Lung microvascular endothelial cell (primary cell): Measurements from ENCODE around the gene SIT1. TPM values are rescaled to one million over a fixed set of nuclear protein-coding genes. Genes with fewer than 3 reads are reported as not detected.

Source experiments
- DNase-seq, 2 donors: peaks; one replicate each; pipeline versions ENCODE4 v3.0.0 to v3.0.0-alpha.2; 2010; ENCODE audit warnings: low read depth in 2 of 2
- total RNA-seq: library from RNA; depleted of rRNA; stranded (reverse); fragments of >200 nt; gene quantifications from 2 replicates; pipeline ENCODE4 v1.2.1, GENCODE V29; 2014

SIT1 gene
- total RNA-seq, 1 donor from 2014 or later, result not detected

DNA sequence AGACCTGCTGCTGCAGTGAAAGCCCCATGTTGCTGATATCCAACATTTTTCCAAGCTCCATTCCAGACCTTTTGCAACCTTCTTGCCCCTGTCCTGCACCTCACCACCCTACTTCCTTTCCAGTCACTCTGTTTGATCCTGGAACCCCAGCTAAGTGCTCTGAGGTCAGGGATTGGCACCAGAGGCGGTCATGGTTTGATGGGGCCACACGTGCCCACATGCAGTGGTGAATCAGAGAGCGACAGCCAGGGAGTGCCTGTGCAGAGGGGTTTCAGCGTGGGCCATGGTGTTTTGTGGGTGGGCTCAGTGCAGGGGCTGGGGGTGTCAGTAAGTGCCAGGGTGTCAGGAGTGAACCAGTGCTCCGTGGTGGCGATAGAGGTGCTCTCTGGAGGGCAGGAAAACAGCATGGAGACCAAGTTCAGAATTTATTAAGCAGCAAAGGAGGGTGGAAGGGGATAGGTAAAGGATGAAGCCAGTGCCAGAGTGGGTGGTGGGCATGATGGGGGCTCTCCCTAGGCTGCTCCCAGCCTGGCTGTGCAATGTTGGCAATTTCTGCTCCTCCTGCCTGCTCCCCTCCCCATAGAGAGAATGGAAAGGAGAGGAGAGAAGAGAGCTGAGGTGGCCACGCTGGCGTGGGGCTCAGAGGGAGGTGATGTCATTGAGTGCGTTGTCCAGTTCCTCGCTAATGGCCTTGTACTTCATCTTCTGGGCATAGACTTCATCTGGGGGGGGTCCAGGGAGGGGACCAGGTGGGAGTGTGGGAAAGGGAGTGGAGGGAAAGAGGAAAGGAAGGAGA is 32.0 kb upstream of the SIT1 start:
- no peak for DNase-seq

DNA sequence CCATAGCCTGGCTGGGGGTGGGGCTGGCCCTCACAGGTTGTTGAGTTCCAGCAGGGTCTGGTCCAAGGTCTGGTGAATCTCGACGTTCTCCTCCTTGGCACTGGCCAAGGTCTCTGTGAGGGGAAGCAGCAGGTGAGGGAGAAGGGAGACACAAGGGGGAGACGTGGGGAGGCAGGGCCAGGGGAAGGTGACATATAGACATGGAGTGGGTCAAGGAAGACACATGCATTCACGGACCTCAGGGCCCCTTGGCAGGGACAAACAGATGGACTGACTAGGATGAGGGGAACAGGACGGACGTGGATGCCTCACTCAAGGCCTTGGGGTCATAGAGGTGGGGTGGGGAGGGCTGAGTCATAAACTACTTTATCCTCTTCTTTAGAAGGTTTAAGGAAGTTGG is 31.3 kb upstream of the SIT1 start:
- no peak for DNase-seq

DNA sequence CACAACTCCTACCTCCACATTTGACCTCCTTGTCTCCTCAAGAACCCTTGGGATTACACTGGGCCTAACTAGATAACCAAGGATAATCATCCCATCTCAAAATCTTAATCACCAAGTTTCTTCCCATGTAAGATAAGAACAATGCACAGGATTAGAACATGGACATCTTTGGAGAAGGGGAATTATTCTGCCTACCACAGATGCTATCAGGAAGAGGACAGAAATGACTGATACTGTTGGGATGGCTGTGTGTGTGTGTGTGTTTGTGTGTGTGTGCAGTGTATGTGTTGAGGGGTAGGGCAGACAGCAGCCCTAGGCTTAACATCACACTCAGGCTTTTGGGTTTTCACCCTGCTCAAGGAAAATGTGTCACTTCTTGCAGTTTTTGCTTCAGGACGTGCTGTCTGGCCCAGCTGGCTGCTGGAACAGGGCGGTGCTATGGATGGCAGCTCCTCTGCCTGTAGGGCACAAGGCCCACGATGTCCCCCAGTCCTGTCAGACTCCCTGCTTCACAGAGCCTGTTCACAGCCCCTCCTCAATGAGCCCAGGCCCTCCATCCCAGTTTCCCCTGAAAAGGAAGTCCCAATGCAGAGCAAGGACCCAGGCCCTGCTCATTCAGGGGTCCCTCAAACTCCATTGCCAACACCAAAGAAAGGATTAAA is 30.7 kb upstream of the SIT1 start:
- DNase-seq, result no peak

- DNase-seq, result no peak
Observed at GRCh38 chr9:35680331-35681105, 29.8 kb upstream of the SIT1 start.

- DNase-seq, result no peak
Observed at GRCh38 chr9:35679766-35680330, 29.1 kb upstream of the SIT1 start.

DNA sequence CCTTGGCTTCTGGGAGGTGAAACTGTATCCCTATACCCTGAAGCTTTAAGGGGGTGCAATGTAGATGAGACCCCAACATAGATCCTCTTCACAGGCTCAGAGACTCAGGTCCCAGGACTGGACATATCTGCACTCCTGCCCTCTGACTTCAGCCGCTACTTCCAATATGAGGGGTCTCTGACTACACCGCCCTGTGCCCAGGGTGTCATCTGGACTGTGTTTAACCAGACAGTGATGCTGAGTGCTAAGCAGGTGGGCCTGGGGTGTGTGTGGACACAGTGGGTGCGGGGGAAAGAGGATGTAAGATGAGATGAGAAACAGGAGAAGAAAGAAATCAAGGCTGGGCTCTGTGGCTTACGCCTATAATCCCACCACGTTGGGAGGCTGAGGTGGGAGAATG is 28.4 kb upstream of the SIT1 start:
- DNase-seq, result no peak

- DNase-seq, result peak in 1 of 2 donors; percentile 42
Observed at GRCh38 chr9:35675732-35676392, 25.1 kb upstream of the SIT1 start.

DNA sequence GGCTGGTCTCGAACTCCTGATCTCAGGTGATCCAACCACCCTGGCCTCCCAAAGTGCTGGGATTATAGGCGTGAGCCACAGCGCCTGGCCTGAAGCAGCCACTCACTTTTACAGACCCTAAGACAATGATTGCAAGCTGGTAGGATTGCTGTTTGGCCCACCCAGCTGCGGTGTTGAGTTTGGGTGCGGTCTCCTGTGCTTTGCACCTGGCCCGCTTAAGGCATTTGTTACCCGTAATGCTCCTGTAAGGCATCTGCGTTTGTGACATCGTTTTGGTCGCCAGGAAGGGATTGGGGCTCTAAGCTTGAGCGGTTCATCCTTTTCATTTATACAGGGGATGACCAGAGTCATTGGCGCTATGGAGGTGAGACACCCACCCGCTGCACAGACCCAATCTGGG is 24.5 kb upstream of the SIT1 start:
- DNase-seq, result no peak

- no peak for DNase-seq
Observed at GRCh38 chr9:35674025-35674361, 23.3 kb upstream of the SIT1 start.

GRCh38 chr9:35673132-35674024 is 22.6 kb upstream of the SIT1 start, which contains the start of gene CA9:
TSS of gene CA9 (plus strand) at chr9:35673928. CDS start at chr9:35673960, 32 bp downstream.
- no peak for DNase-seq

DNA sequence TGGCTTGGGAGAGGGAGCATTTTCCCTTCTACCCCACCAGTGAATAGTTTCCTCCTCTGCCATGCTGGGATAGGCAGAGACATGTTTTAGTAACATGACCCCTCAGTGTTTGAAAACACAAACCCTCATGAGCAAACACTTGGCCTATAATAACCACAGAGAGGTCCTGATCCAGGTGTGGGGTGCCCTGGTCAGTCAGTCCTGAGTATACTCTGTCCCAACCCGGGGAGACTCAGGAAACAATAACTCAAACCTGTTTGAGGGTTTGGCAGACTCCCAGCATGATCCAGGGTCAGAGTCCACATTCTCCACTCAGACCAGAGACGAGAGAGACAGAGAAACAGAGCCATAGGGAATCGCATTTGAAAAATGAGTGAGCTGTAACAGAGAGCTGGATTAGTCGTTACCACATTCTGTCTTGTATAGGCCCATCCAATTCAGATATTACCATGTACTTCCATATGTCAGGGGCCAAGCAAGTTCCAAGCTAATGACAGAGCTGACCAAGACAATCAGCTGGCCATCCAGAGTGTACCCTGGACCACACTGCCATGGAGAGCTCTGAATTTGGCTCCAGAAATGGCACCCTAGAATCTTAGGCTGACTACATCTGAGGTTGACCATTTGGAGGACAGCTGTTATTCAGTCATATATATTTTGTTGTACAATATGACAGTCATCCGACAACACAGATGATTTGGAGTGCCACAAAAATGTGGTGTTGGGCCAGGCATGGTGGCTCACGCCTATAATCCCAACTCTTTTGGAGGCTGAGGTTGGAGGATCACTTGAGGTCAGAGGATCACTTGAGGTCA is 18.8 kb upstream of the SIT1 start:
- DNase-seq, result peak; percentile 24 to 28

- DNase-seq, result no peak
Observed at GRCh38 chr9:35667939-35668338, 17.2 kb upstream of the SIT1 start.

- DNase-seq, result no peak
Observed at GRCh38 chr9:35666549-35666948, 15.8 kb upstream of the SIT1 start.

- no peak for DNase-seq
Observed at GRCh38 chr9:35666045-35666444, 15.3 kb upstream of the SIT1 start.

DNA sequence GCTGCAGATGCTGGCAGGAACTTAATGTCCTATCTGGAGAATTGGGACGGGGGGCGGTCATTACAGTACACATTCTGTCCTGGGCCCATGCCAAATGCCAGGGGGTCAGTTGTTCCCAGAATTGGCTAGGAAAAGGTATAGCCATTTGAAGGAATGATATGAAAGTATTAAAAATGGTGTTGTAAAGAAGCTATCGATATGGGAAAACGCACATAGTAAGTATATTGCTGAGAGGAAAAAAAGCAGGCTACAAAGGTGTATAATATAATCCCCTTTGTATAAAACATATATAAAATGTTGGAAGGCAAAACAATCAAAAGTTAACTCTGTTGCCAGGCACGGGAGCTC is 14.7 kb upstream of the SIT1 start:
- no peak for DNase-seq

- peak; percentile 74 to 79 for DNase-seq
Observed at GRCh38 chr9:35664531-35665470, 14.1 kb upstream of the SIT1 start, which contains the start of gene ARHGEF39. TSS of gene ARHGEF39 (minus strand) at chr9:35665195. CDS start at chr9:35665169, 26 bp downstream.

DNA sequence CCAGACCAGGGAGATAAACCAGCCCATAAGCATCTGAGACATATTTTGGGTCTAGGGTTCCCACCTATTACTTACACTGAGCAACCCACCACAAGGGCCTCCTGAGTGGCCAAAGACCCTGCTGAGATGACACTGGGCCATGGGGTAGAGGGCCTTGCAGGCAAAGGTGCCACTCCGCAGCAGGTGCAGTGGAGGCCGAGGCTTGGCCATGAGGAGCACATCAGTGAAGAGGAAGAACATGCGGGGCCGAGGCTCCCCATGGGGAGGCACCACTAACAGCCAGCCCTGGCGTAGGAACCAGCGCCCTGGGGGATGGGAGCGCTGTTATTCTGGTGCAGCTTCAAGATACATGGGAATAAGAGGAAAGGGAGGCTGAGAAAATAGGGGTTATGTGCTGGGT is 11.7 kb upstream of the SIT1 start:
- no peak for DNase-seq

GRCh38 chr9:35661756-35662350 is 11.1 kb upstream of the SIT1 start:
- DNase-seq, result no peak
